GM23338 (cell line): Measurements from ENCODE around the gene GALNT14. TPM values are rescaled to one million over a fixed set of nuclear protein-coding genes. Genes with fewer than 3 reads are reported as not detected.

Source experiments
- ATAC-seq: fragments of 200-7000 bp; cut with Tn5 transposase; 3 replicates; pipeline ENCODE4 v1.9.1; 2020
- DNase-seq: peaks from one replicate; pipeline ENCODE4 v3.0.0-alpha.2; 2015; ENCODE audit warnings: low spot score
- H2AFZ ChIP-seq: fragments of 200-600 bp; sonication (generic); 2 replicates; pipeline ENCODE4 v1.8.0; 2016; ENCODE audit warnings: antibody characterized with exemption, mild to moderate bottlenecking, moderate library complexity
- H3F3A ChIP-seq: fragments of 200-600 bp; sonication (generic); replicated peaks from 2 replicates; pipeline ENCODE4 v1.8.0; 2017; ENCODE audit warnings: antibody characterized with exemption, mixed run types, low read depth
- H3K27ac ChIP-seq: fragments of 200-600 bp; sonication (generic); 2 replicates; pipeline ENCODE4 v1.6.1; 2016; ENCODE audit warnings: low read depth
- H3K27me3 ChIP-seq: fragments of 200-600 bp; sonication (generic); 2 replicates; pipeline ENCODE4 v1.8.0; 2016; ENCODE audit warnings: mild to moderate bottlenecking, mixed run types, moderate library complexity; ENCODE audit not compliant: insufficient read depth
- H3K36me3 ChIP-seq: fragments of 200-600 bp; sonication (generic); 2 replicates; pipeline ENCODE4 v1.8.0; 2016; ENCODE audit warnings: mild to moderate bottlenecking; ENCODE audit not compliant: insufficient read depth
- H3K4me1 ChIP-seq: fragments of 200-600 bp; sonication (generic); 2 replicates; pipeline ENCODE4 v1.8.0; 2016; ENCODE audit warnings: mild to moderate bottlenecking, moderate library complexity; ENCODE audit not compliant: insufficient read depth
- H3K4me2 ChIP-seq: fragments of 200-600 bp; sonication (generic); 2 replicates; pipeline ENCODE4 v1.7.1; 2017; ENCODE audit warnings: mixed run types
- H3K4me3 ChIP-seq: fragments of 200-600 bp; sonication (generic); 2 replicates; pipeline ENCODE4 v1.6.1; 2016; ENCODE audit warnings: mixed run types
- H3K79me2 ChIP-seq: fragments of 200-600 bp; sonication (generic); replicated peaks from 2 replicates; pipeline ENCODE4 v1.8.0; 2017; ENCODE audit warnings: mild to moderate bottlenecking; ENCODE audit not compliant: insufficient read depth
- H3K9me2 ChIP-seq: fragments of 200-600 bp; sonication (generic); 2 replicates; pipeline ENCODE4 v1.8.0; 2017; ENCODE audit not compliant: insufficient read depth
- H4K20me1 ChIP-seq: fragments of 200-600 bp; sonication (generic); replicated peaks from 2 replicates; pipeline ENCODE4 v1.8.0; 2017; ENCODE audit warnings: mild to moderate bottlenecking; ENCODE audit not compliant: insufficient read depth
- H3K27ac Mint-ChIP-seq: 2 replicates; pipeline ENCODE4 v1.8.0; 2020; ENCODE audit warnings: inconsistent platforms, mild to moderate bottlenecking, moderate library complexity, mixed read lengths
- H3K27me3 Mint-ChIP-seq: 3 replicates; pipeline ENCODE4 v1.8.0; 2022; ENCODE audit warnings: low read depth, mild to moderate bottlenecking, moderate library complexity, mixed read lengths, inconsistent platforms; ENCODE audit not compliant: insufficient read depth, poor library complexity
- H3K36me3 Mint-ChIP-seq: 3 replicates; pipeline ENCODE4 v1.8.0; 2021; ENCODE audit warnings: low read depth, mild to moderate bottlenecking, inconsistent platforms, moderate library complexity, mixed read lengths
- H3K4me1 Mint-ChIP-seq: 3 replicates; pipeline ENCODE4 v1.8.0; 2020; ENCODE audit warnings: mild to moderate bottlenecking, inconsistent platforms, mixed read lengths
- H3K4me3 Mint-ChIP-seq: 3 replicates; pipeline ENCODE4 v1.8.0; 2021; ENCODE audit warnings: moderate library complexity, mild to moderate bottlenecking, inconsistent platforms, mixed read lengths
- H3K9me3 Mint-ChIP-seq: 3 replicates; pipeline ENCODE4 v1.8.0; 2020; ENCODE audit warnings: moderate library complexity, mild to moderate bottlenecking, inconsistent platforms, mixed read lengths
- CREB1 ChIP-seq: fragments of 250-450 bp; sonication (Bioruptor Pico); IDR thresholded peaks from 2 replicates; pipeline ENCODE4 v1.5.0; 2020; ENCODE audit warnings: low read depth, mild to moderate bottlenecking, moderate library complexity
- ETS1 ChIP-seq: IDR thresholded peaks from 2 replicates; pipeline ENCODE4 v1.6.1; 2016; ENCODE audit warnings: antibody characterized with exemption
- EZH2 ChIP-seq: fragments of 200-600 bp; sonication (generic); IDR thresholded peaks from one replicate; pipeline ENCODE4 v1.8.0; 2017; ENCODE audit warnings: antibody characterized with exemption, mild to moderate bottlenecking, low read depth; ENCODE audit not compliant: unreplicated experiment
- EZH2phosphoT487 ChIP-seq: fragments of 200-600 bp; sonication (generic); IDR thresholded peaks from one replicate; pipeline ENCODE4 v1.8.1; 2018; ENCODE audit warnings: antibody characterized with exemption; ENCODE audit not compliant: unreplicated experiment
- NANOG ChIP-seq: IDR thresholded peaks from 2 replicates; pipeline ENCODE4 v1.6.1; 2016; ENCODE audit warnings: antibody characterized with exemption, borderline replicate concordance
- POLR2AphosphoS5 ChIP-seq: IDR thresholded peaks from 2 replicates; pipeline ENCODE4 v1.6.1; 2016; ENCODE audit warnings: antibody characterized with exemption, low read depth
- REST ChIP-seq: IDR thresholded peaks from one replicate; pipeline ENCODE4 v1.6.1; 2018; ENCODE audit warnings: antibody characterized with exemption; ENCODE audit not compliant: unreplicated experiment
- STAT1 ChIP-seq: IDR thresholded peaks from one replicate; pipeline ENCODE4 v1.6.1; 2016; ENCODE audit warnings: antibody characterized with exemption; ENCODE audit not compliant: unreplicated experiment
- ZNF114 ChIP-seq: fragments of 250-450 bp; sonication (Bioruptor Pico); IDR thresholded peaks from 2 replicates; pipeline ENCODE4 v1.5.0; 2020; ENCODE audit warnings: mild to moderate bottlenecking, moderate library complexity
- ZNF331 ChIP-seq: fragments of 250-450 bp; sonication (Bioruptor Pico); IDR thresholded peaks from 2 replicates; pipeline ENCODE4 v1.5.0; 2020; ENCODE audit warnings: low read depth, mild to moderate bottlenecking, moderate library complexity
- ZNF462 ChIP-seq: fragments of 250-450 bp; sonication (Bioruptor Pico); IDR thresholded peaks from 2 replicates; pipeline ENCODE4 v1.5.0; 2020; ENCODE audit warnings: mild to moderate bottlenecking, moderate library complexity
- polyA plus RNA-seq: library from polyadenylated mRNA; unstranded; fragments of >200 nt; fragmentation: Nextera tagmentation; extraction: Ambion mirVana; gene quantifications from 2 replicates; pipeline ENCODE4 v1.2.1, GENCODE V29; 2016
- total RNA-seq: library from RNA; depleted of rRNA; stranded (reverse); fragments of >200 nt; shearing (Covaris generic); gene quantifications from 2 replicates; pipeline ENCODE4 v1.2.3, GENCODE V29; 2014

Gene GALNT14
- total and polyA plus RNA-seq, 2 experiments from 2014 or later: 5.4 to 7.7 TPM

GRCh38 chr2:31055938-31056337 lies 82.3 kb downstream of the GALNT14 start:
- Mint-ChIP-seq H3K27me3 (peaks cover 3% of the 10 kb centered on the region), H3K9me3 (no peaks in the 10 kb centered on the region), H3K4me3 (no peak overlapping the region), H3K36me3 (no peaks in the 10 kb centered on the region), H3K27ac (no peak overlapping the region), H3K4me1 (peaks cover 1% of the 10 kb centered on the region; the same call in 1 of the 3 replicates)
- ATAC-seq (no peak), DNase-seq (no peak)
- no peaks in the 10 kb centered on the region for H3K4me1 ChIP-seq
- H3K4me3 ChIP-seq: no peak overlapping the region
- no peaks in the 10 kb centered on the region for H4K20me1 ChIP-seq
- no peaks in the 10 kb centered on the region for H3K36me3 ChIP-seq
- no peak overlapping the region for H3K4me2 ChIP-seq
- no peaks in the 10 kb centered on the region for H3K27me3 ChIP-seq
- H3F3A ChIP-seq: no peaks in the 10 kb centered on the region
- TF ChIP-seq REST (no peak), ETS1 (no peak), EZH2 (no peak), STAT1 (no peak), ZNF114 (CRISPR knock-in tag) (no peak), NANOG (no peak), ZNF462 (CRISPR knock-in tag) (no peak), POLR2AphosphoS5 (no peak), ZNF331 (CRISPR knock-in tag) (no peak), EZH2phosphoT487 (no peak), CREB1 (CRISPR knock-in tag) (no peak)
- no peaks in the 10 kb centered on the region for H3K79me2 ChIP-seq
- no peak overlapping the region for H3K27ac ChIP-seq
- H3K9me2 ChIP-seq: no peaks in the 10 kb centered on the region
- no peak overlapping the region for H2AFZ ChIP-seq
